Spleen (tissue), 11 donors: ENCODE results near the gene TEKTIP1. TPM values are rescaled to one million over a fixed set of nuclear protein-coding genes. Genes with fewer than 3 reads are reported as not detected.
A peak's percentile ranks its signal among the peaks of the same experiment; 100 is the strongest.

Experiments used
- DNase-seq: peaks from one replicate; pipeline ENCODE4 v3.0.0-alpha.2; 2020
- H3K27ac ChIP-seq, 8 donors: fragments of 200-600 bp; sonication (generic) in 7 of 8; 1 replicate in 4 of 8; 2 replicates in 4 of 8; pipeline versions ENCODE4 v1.5.0 to v1.8.0; 2016 to 2021; ENCODE audit warnings: inconsistent platforms in 4 of 8, mild to moderate bottlenecking in 4 of 8, moderate library complexity in 1 of 8
- H3K27me3 ChIP-seq, 7 donors: fragments of 200-600 bp; sonication (generic) in 6 of 7; replicated peaks in 1 of 7; 1 replicate in 4 of 7; 2 replicates in 3 of 7; pipeline versions ENCODE4 v1.5.0 to v1.8.0; 2016 to 2021; ENCODE audit warnings: inconsistent platforms in 3 of 7, mild to moderate bottlenecking in 1 of 7
- H3K36me3 ChIP-seq, 6 donors: fragments of 200-600 bp; sonication (generic) in 5 of 6; 1 replicate in 4 of 6; 2 replicates in 2 of 6; pipeline versions ENCODE4 v1.5.0 to v1.8.0; 2016 to 2021; ENCODE audit warnings: inconsistent platforms in 2 of 6
- H3K4me1 ChIP-seq, 6 donors: fragments of 200-600 bp; sonication (generic) in 5 of 6; 1 replicate in 3 of 6; 2 replicates in 3 of 6; pipeline versions ENCODE4 v1.5.0 to v1.8.0; 2016 to 2021; ENCODE audit warnings: inconsistent platforms in 3 of 6
- H3K4me3 ChIP-seq, 8 donors: fragments of 200-600 bp; sonication (generic) in 7 of 8; 1 replicate in 4 of 8; 2 replicates in 4 of 8; pipeline versions ENCODE4 v1.5.0 to v1.8.0; 2016 to 2021; ENCODE audit warnings: inconsistent platforms in 4 of 8, mild to moderate bottlenecking in 4 of 8, moderate library complexity in 2 of 8
- H3K9me3 ChIP-seq, 8 donors: fragments of 200-600 bp; sonication (generic) in 7 of 8; 1 replicate in 4 of 8; 2 replicates in 4 of 8; pipeline versions ENCODE4 v1.5.0 to v1.8.0; 2016 to 2021; ENCODE audit warnings: inconsistent platforms in 4 of 8
- CTCF ChIP-seq, 11 experiments: fragments of 200-600 bp in 7 of 11; fragments of 450-650 bp in 4 of 11; sonication (generic) in 4 of 11; IDR thresholded peaks in 8 of 11; conservative IDR thresholded peaks in 3 of 11; 1 replicate in 7 of 11; 2 replicates in 4 of 11; pipeline versions ENCODE4 v1.4.0 to v1.8.0; 2016 to 2021; ENCODE audit warnings: antibody characterized with exemption in 11 of 11, inconsistent platforms in 4 of 11, mild to moderate bottlenecking in 1 of 11
- POLR2A ChIP-seq, 3 donors: fragments of 450-650 bp; IDR thresholded peaks; one replicate each; pipeline ENCODE4 v1.5.1; 2017; ENCODE audit warnings: antibody characterized with exemption in 3 of 3, mild to moderate bottlenecking in 1 of 3
- POLR2AphosphoS5 ChIP-seq, 3 donors: sonication (generic); formaldehyde crosslinking; IDR thresholded peaks; one replicate each; pipeline ENCODE4 v1.5.1; 2017; ENCODE audit warnings: antibody characterized with exemption in 3 of 3
- WGBS, 5 donors: extraction: QIAGEN DNeasy Blood & Tissue Kit in 3 of 5; methylation state at CpG; one replicate each; pipeline versions ENCODE4 v1.1.5 to v1.1.7; 2013 to 2018; 5-methylcytosine and 5-hydroxymethylcytosine counted together
- intact Hi-C: fragments of 100-400 bp; cut with DNase I; formaldehyde crosslinking; loops from one replicate; pipeline ENCODE4 v1.15.0; 2023; ENCODE audit warnings: low total_unique reads
- polyA plus RNA-seq, 3 donors: library from polyadenylated mRNA; stranded (reverse); fragments of 200-250 nt; gene quantifications; one replicate each; pipeline ENCODE4 v1.2.1, GENCODE V29; 2013
- total RNA-seq, 7 donors: library from RNA; depleted of rRNA in 3 of 7; stranded (reverse); fragments of >200 nt in 3 of 7; fragmentation: NEBNext Ultra II Directional in 4 of 7; extraction: Animal tissue kit (Norgen Biotek cat#: 25700) in 4 of 7; gene quantifications; one replicate each; pipeline versions ENCODE4 v1.1.0 to v1.2.1, GENCODE V29; 2016 to 2021
- donor health status: healthy with polysubstance abuse.
- donor health status: DM: no; HTN: no; CAD: no; lungs with moderate emphysema.
- donor health status: DM: no; HTN: no; CAD: no.
- donor health status: Bipolar disorder and iron deficiency.
- donor health status: healthy.
- donor health status: DM: no; HTN: no; CAD: no.
- donor health status: DM: yes; HTN: yes; CAD: no.

TEKTIP1 gene
- total and polyA plus RNA-seq, 10 donors = 1.2 to 7.4 (median 3.1) TPM; not detected in 1

- 2 to 6% (median 3%) methylated on average over 15 to 48 of the region's 48 CpGs for WGBS, 5 donors
- intact Hi-C loops = no loop called here
- Histone ChIP-seq H3K9me3 (no peaks in the 10 kb centered on the region), H3K4me3 (peak overlapping the region; percentile 20 to 98 (median 92)), H3K36me3 (peaks cover 0 to 29% (median 4%) of the 10 kb centered on the region in 6 donors), H3K4me1 (peaks cover 0 to 46% (median 30%) of the 10 kb centered on the region in 6 donors), H3K27me3 (no peaks in the 10 kb centered on the region), H3K27ac (peak overlapping the region in 7 of 8 donors; percentile 7 to 94 (median 89))
- TF ChIP-seq POLR2AphosphoS5 (IDR thresholded peaks at IDR 0.05) (peak; percentile 32 to 81 (median 71)), POLR2A (IDR thresholded peaks at IDR 0.05) (no peak), CTCF (IDR thresholded peaks at IDR 0.05 in 8 of 11, conservative IDR thresholded peaks at IDR 0.05 in 3 of 11) (peak in 3 of 11 experiments; percentile 18 to 30 (median 20))
- DNase-seq = peak; percentile 100
Observed at GRCh38 chr19:3572132-3572854, 33.3 kb downstream of the TEKTIP1 start.

- intact Hi-C loops = no loop called here
- H3K27ac ChIP-seq = peak within 1 kb of the TSS; percentile 54 to 94 (median 87)
Observed at GRCh38 chr19:3572855-3573161, 33.8 kb downstream of the TEKTIP1 start, which contains the start of gene HMG20B. Gene HMG20B, plus strand, starts transcription at chr19:3572944. Its CDS starts 366 bp downstream, at chr19:3573310.

GRCh38 chr19:3573162-3573857 is 34.3 kb downstream of the TEKTIP1 start:
- peak overlapping the region; percentile 54 to 94 (median 87) for H3K27ac ChIP-seq
- H3K9me3 ChIP-seq = no peaks in the 10 kb centered on the region
- no peaks in the 10 kb centered on the region for H3K27me3 ChIP-seq
- peaks cover 0 to 46% (median 30%) of the 10 kb centered on the region in 6 donors for H3K4me1 ChIP-seq
- TF ChIP-seq POLR2A (IDR thresholded peaks at IDR 0.05) = no peak
- TF ChIP-seq CTCF (IDR thresholded peaks at IDR 0.05 in 8 of 11, conservative IDR thresholded peaks at IDR 0.05 in 3 of 11) = no peak
- TF ChIP-seq POLR2AphosphoS5 (IDR thresholded peaks at IDR 0.05) = no peak
- peak; percentile 92 for DNase-seq
- H3K36me3 ChIP-seq = peaks cover 0 to 39% (median 4%) of the 10 kb centered on the region in 6 donors
- H3K4me3 ChIP-seq = peak overlapping the region; percentile 86 to 98 (median 92)
- 1 to 2% (median 1%) methylated on average over 14 to 60 of the region's 60 CpGs for WGBS, 5 donors
- intact Hi-C loops = no loop called here

More at GRCh38 chr19:3572855-3573161, 33.8 kb downstream of the TEKTIP1 start, which contains the start of gene HMG20B:
- no peaks in the 10 kb centered on the region for H3K9me3 ChIP-seq
- H3K4me1 ChIP-seq = peaks cover 0 to 46% (median 30%) of the 10 kb centered on the region in 6 donors
- WGBS, 5 donors = 0 to 2% (median 1%) methylated on average over 1 to 30 of the region's 30 CpGs
- no peaks in the 10 kb centered on the region for H3K27me3 ChIP-seq
- peak within 1 kb of the TSS; percentile 86 to 98 (median 92) for H3K4me3 ChIP-seq
- no peak for TF ChIP-seq POLR2A (IDR thresholded peaks at IDR 0.05)
- peak in 1 of 11 experiments; percentile 2 for TF ChIP-seq CTCF (IDR thresholded peaks at IDR 0.05 in 8 of 11, conservative IDR thresholded peaks at IDR 0.05 in 3 of 11)
- peak in 2 of 3 donors; percentile 3 to 45 for TF ChIP-seq POLR2AphosphoS5 (IDR thresholded peaks at IDR 0.05)
- no peak for DNase-seq
- peaks cover 0 to 34% (median 4%) of the 10 kb centered on the region in 6 donors for H3K36me3 ChIP-seq
